ENCODE data around the gene ST6GALNAC2.
A peak's percentile ranks its signal among the peaks of the same experiment; 100 is the strongest.
"Not testable (repeated sequence)": the region's sequence is repeated elsewhere in the genome, so short reads cannot be mapped to it uniquely, and the experiment has no call there.

The ST6GALNAC2 gene

GRCh38 chr17:76540381-76541300 lies 45.0 kb downstream of the ST6GALNAC2 start:
- DNase-seq (ENCODE audit: low read depth, low spot score) = peak; percentile 83

GRCh38 chr17:76539631-76540271 lies 45.9 kb downstream of the ST6GALNAC2 start, which contains the start of gene PRCD:
Gene PRCD, plus strand, starts transcription at chr17:76540044. Its CDS starts 98 bp downstream, at chr17:76540142.
- no peak for DNase-seq (ENCODE audit: low read depth, low spot score)

GRCh38 chr17:76538941-76539570 lies 46.6 kb downstream of the ST6GALNAC2 start:
- no peak for DNase-seq (ENCODE audit: low read depth, low spot score)

- no peak for DNase-seq (ENCODE audit: low read depth, low spot score)
Measured at GRCh38 chr17:76538281-76538931, 47.3 kb downstream of the ST6GALNAC2 start.

GRCh38 chr17:76537578-76538280 lies 47.9 kb downstream of the ST6GALNAC2 start, which contains the start of gene CYGB:
Gene CYGB, minus strand, starts transcription at chr17:76537709. Its CDS starts 167 bp downstream, at chr17:76537542.
- DNase-seq (ENCODE audit: low read depth, low spot score) = no peak

- DNase-seq (ENCODE audit: low read depth, low spot score) = no peak
Measured at GRCh38 chr17:76537288-76537577, 48.4 kb downstream of the ST6GALNAC2 start.

GRCh38 chr17:76536511-76537287 lies 49.0 kb downstream of the ST6GALNAC2 start:
- no peak for DNase-seq (ENCODE audit: low read depth, low spot score)

- no peak for DNase-seq (ENCODE audit: low read depth, low spot score)
Measured at GRCh38 chr17:76535788-76536510, 49.7 kb downstream of the ST6GALNAC2 start.

GRCh38 chr17:76534831-76535732 lies 50.6 kb downstream of the ST6GALNAC2 start:
- DNase-seq (ENCODE audit: low read depth, low spot score) = no peak

- not testable (repeated sequence) for DNase-seq (ENCODE audit: low read depth, low spot score)
Measured at GRCh38 chr17:76533640-76534359, 51.9 kb downstream of the ST6GALNAC2 start.

GRCh38 chr17:76532072-76532651 lies 53.5 kb downstream of the ST6GALNAC2 start:
- no peak for DNase-seq (ENCODE audit: low read depth, low spot score)

- DNase-seq (ENCODE audit: low read depth, low spot score) = no peak
Measured at GRCh38 chr17:76531486-76532038, 54.1 kb downstream of the ST6GALNAC2 start.

- DNase-seq (ENCODE audit: low read depth, low spot score) = no peak
Measured at GRCh38 chr17:76530811-76531485, 54.7 kb downstream of the ST6GALNAC2 start.

GRCh38 chr17:76530095-76530723 lies 55.5 kb downstream of the ST6GALNAC2 start:
- DNase-seq (ENCODE audit: low read depth, low spot score) = no peak

GRCh38 chr17:76529224-76530094 lies 56.2 kb downstream of the ST6GALNAC2 start:
- DNase-seq (ENCODE audit: low read depth, low spot score) = peak; percentile 91
